ENCODE results near the gene DNAJC24.

DNA sequence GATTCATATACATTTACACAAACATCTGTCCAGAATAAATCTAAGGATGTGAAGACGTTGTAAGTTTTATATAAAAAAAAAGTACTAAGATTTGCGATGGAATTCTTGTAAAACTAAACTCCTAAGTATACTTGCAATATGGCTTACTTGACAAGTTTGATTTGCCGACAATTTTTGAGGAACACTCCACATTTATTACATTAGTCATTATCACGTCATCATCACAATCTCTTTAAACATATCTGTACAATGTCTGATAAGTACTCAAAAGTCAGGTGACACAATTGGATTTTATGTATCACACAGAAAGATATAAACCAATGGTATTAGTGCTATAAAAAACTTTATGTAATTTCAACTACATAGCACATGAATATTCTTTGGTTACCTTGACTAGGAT lies 109.4 kb downstream of the DNAJC24 start:
- TF ChIP-seq SPI1 (IDR thresholded peaks at IDR 0.05; ENCODE audit: low read depth, low read length) = no peak
- TF ChIP-seq POLR2AphosphoS5 (IDR thresholded peaks at IDR 0.05; ENCODE audit: low read depth, low read length) = no peak
- TF ChIP-seq POLR2A (IDR thresholded peaks at IDR 0.05; ENCODE audit: low read depth, low read length) = no peak

Measured in GM12891 (cell line).